ENCODE results near the gene WWOX.

DNA sequence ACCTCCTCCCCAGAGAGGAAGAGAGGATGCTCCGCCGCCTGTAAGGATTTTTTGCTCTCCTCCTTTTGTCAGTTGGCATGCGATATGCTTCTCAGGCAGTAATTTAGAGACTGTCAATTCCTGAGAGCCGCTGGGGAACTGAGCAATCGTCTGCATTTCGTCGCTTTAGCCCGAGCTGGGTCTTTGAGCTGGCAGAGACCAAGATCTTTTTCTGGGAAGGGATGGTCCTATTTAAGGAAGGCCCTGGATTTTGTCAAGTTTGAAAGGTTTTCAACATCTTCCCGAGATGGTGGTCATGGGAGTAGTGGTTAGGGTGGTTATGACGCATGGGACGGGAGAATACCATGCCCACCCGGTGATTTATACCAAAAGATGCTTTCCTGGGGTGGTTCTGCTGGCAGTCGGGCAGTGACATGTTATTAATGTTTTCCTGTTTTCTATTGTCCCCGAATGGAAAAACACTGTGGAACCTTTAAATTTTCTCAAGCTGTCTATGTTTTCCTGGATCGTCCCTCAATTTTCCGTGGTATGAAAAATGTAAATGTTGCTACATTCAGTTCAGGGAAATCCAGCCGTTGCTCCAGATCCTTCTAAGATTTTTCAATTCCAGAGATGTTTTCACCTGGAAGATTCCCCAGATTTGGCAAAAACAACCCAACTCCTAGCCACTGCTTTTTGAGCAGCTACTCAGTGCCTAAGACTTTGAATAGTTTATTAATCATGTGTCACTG is 914.6 kb downstream of the WWOX start:
- TF ChIP-seq EZH2 (IDR thresholded peaks at IDR 0.05; ENCODE audit: low read length, unreplicated experiment), result no peak
- TF ChIP-seq, protein P1, sequence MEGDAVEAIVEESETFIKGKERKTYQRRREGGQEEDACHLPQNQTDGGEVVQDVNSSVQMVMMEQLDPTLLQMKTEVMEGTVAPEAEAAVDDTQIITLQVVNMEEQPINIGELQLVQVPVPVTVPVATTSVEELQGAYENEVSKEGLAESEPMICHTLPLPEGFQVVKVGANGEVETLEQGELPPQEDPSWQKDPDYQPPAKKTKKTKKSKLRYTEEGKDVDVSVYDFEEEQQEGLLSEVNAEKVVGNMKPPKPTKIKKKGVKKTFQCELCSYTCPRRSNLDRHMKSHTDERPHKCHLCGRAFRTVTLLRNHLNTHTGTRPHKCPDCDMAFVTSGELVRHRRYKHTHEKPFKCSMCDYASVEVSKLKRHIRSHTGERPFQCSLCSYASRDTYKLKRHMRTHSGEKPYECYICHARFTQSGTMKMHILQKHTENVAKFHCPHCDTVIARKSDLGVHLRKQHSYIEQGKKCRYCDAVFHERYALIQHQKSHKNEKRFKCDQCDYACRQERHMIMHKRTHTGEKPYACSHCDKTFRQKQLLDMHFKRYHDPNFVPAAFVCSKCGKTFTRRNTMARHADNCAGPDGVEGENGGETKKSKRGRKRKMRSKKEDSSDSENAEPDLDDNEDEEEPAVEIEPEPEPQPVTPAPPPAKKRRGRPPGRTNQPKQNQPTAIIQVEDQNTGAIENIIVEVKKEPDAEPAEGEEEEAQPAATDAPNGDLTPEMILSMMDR (conservative IDR thresholded peaks at IDR 0.05; ENCODE audit: low read depth, low read length), result no peak
- TF ChIP-seq EZH2phosphoT487 (IDR thresholded peaks at IDR 0.05; ENCODE audit: borderline replicate concordance, low read length), result no peak
